ENCODE measurements around the gene ATAT1.

ATAT1 gene

GRCh38 chr6:30591008-30591407 lies 35.7 kb upstream of the ATAT1 start:
- DNase-seq (ENCODE audit: extremely low spot score) = no peak
- ChIA-PET CTCF (interaction anchor here (0.8 to 1.4 kb wide), 5 partner anchors 8 to 109 kb away, joined by 3 to 5 read pairs (median 3); no protein-coding TSS in a partner anchor), POLR2A (interaction anchor here (1.0 to 2.6 kb wide), 2 partner anchors 23 to 97 kb away, joined by 4 to 12 read pairs; no protein-coding TSS in a partner anchor)
- TF ChIP-seq CTCF (IDR thresholded peaks at IDR 0.05; ENCODE audit: control extremely low read depth, extremely low read depth, low read depth, missing control alignments) = no peak

GRCh38 chr6:30592287-30592686 lies 34.4 kb upstream of the ATAT1 start:
- no peak for TF ChIP-seq CTCF (IDR thresholded peaks at IDR 0.05; ENCODE audit: control extremely low read depth, extremely low read depth, low read depth, missing control alignments)
- CTCF ChIA-PET = interaction anchor here (0.7 to 1.6 kb wide), 6 partner anchors 9 to 229 kb away, joined by 3 to 7 read pairs (median 4); no protein-coding TSS in a partner anchor
- DNase-seq (ENCODE audit: extremely low spot score) = no peak
- POLR2A ChIA-PET = interaction anchor here (0.6 to 1.1 kb wide), 3 partner anchors 18 to 167 kb away, joined by 3 read pairs; no protein-coding TSS in a partner anchor

GRCh38 chr6:30597315-30598144 lies 29.1 kb upstream of the ATAT1 start:
- ChIA-PET CTCF (interaction anchor here (0.7 to 8.5 kb wide), 45 partner anchors 9 to 490 kb away, joined by 3 to 93 read pairs (median 4); partner anchors contain the start of genes ABCF1, DHX16, MDC1 and PRR3), POLR2A (interaction anchor here (0.6 to 5.9 kb wide), 3 partner anchors 8 to 275 kb away, joined by 5 to 72 read pairs (median 9); no protein-coding TSS in a partner anchor)
- TF ChIP-seq CTCF (IDR thresholded peaks at IDR 0.05; ENCODE audit: control extremely low read depth, extremely low read depth, low read depth, missing control alignments) = peak; percentile 77
- peak; percentile 78 for DNase-seq (ENCODE audit: extremely low spot score)

GRCh38 chr6:30598912-30599624 lies 27.6 kb upstream of the ATAT1 start:
- no peak for DNase-seq (ENCODE audit: extremely low spot score)
- ChIA-PET CTCF (interaction anchor here (1.0 to 8.5 kb wide), 9 partner anchors 8 to 118 kb away, joined by 3 to 93 read pairs (median 46); no protein-coding TSS in a partner anchor), POLR2A (interaction anchor here (0.7 to 5.9 kb wide), 2 partner anchors 15 to 118 kb away, joined by 3 to 72 read pairs; partner anchors contain the start of gene MDC1)
- no peak for TF ChIP-seq CTCF (IDR thresholded peaks at IDR 0.05; ENCODE audit: control extremely low read depth, extremely low read depth, low read depth, missing control alignments)

- DNase-seq (ENCODE audit: extremely low spot score) = no peak
- CTCF ChIA-PET = interaction anchor here (1.0 to 8.5 kb wide), 6 partner anchors 9 to 131 kb away, joined by 3 to 93 read pairs (median 48); no protein-coding TSS in a partner anchor
- TF ChIP-seq CTCF (IDR thresholded peaks at IDR 0.05; ENCODE audit: control extremely low read depth, extremely low read depth, low read depth, missing control alignments) = no peak
- POLR2A ChIA-PET = interaction anchor here (1.0 to 5.9 kb wide), 2 partner anchors 14 to 46 kb away, joined by 3 to 72 read pairs; no protein-coding TSS in a partner anchor
Measured at GRCh38 chr6:30599625-30600324, 26.9 kb upstream of the ATAT1 start.

Data from GM10248 (cell line).